ENCODE results near the gene PCYT1A. TPM values are rescaled to one million over a fixed set of nuclear protein-coding genes. Genes with fewer than 3 reads are reported as not detected.

Gene PCYT1A
- total RNA-seq, 1 experiment from 2014 or later: 96.8 TPM

DNA sequence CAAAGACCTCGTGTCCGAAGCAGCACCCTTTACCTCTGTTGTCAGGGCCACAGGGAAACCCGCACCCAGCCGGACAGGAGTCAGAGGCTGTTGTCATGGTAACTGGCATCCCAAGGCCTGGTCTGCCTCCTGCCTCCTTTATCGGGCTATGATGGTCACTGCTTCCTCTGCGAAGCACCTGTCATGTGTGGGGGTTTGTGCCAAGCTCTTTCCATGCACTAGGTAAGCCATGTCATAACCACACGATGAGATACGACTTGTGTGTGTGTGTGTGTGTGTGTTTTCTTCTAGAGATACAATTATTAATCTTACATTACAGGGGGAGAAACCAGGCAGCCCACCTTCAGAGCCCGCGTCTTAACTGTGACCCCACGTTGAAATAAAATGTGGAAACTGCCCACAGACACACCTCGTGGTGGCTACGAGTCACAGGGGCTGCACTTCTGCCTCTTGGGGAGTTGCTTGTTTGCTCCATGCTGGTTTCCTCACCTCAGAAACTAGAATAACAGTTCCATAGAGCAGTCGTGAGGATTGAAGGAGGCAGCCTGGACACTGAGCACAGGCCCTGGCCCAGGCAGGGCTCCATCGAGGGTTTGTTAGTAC lies 94.3 kb downstream of the PCYT1A start:
- Histone ChIP-seq H3K27ac (ENCODE audit: low read length) (no peak overlapping the region), H3K4me3 (ENCODE audit: low read depth in 2 of 2, low read length in 2 of 2) (no peak overlapping the region), H3K4me1 (ENCODE audit: control insufficient read depth, insufficient read depth, low read length) (peaks cover 11% of the 10 kb centered on the region; the same call in 1 of the 2 replicates), H3K27me3 (ENCODE audit: control insufficient read depth, insufficient read depth, low read length) (no peaks in the 10 kb centered on the region), H3K9me3 (ENCODE audit: control insufficient read depth, insufficient read depth, low read depth, low read length) (no peaks in the 10 kb centered on the region), H3K36me3 (ENCODE audit: control insufficient read depth, insufficient read depth, low read length) (no peaks in the 10 kb centered on the region)
- POLR2A ChIA-PET: no interaction called here
- TF ChIP-seq SIN3A (IDR thresholded peaks at IDR 0.05; ENCODE audit: borderline replicate concordance, insufficient read depth, low read depth, low read length) (no peak), POLR2AphosphoS5 (IDR thresholded peaks at IDR 0.05; ENCODE audit: low read depth, low read length) (no peak), TCF7L2 (IDR thresholded peaks at IDR 0.05; ENCODE audit: low read depth, low read length) (no peak)
- TF ChIP-seq, protein P1, sequence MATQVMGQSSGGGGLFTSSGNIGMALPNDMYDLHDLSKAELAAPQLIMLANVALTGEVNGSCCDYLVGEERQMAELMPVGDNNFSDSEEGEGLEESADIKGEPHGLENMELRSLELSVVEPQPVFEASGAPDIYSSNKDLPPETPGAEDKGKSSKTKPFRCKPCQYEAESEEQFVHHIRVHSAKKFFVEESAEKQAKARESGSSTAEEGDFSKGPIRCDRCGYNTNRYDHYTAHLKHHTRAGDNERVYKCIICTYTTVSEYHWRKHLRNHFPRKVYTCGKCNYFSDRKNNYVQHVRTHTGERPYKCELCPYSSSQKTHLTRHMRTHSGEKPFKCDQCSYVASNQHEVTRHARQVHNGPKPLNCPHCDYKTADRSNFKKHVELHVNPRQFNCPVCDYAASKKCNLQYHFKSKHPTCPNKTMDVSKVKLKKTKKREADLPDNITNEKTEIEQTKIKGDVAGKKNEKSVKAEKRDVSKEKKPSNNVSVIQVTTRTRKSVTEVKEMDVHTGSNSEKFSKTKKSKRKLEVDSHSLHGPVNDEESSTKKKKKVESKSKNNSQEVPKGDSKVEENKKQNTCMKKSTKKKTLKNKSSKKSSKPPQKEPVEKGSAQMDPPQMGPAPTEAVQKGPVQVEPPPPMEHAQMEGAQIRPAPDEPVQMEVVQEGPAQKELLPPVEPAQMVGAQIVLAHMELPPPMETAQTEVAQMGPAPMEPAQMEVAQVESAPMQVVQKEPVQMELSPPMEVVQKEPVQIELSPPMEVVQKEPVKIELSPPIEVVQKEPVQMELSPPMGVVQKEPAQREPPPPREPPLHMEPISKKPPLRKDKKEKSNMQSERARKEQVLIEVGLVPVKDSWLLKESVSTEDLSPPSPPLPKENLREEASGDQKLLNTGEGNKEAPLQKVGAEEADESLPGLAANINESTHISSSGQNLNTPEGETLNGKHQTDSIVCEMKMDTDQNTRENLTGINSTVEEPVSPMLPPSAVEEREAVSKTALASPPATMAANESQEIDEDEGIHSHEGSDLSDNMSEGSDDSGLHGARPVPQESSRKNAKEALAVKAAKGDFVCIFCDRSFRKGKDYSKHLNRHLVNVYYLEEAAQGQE (IDR thresholded peaks at IDR 0.05; ENCODE audit: insufficient read depth in 1 of 2, low read depth in 2 of 2, low read length in 1 of 2): no peak
- TF ChIP-seq, protein P2, sequence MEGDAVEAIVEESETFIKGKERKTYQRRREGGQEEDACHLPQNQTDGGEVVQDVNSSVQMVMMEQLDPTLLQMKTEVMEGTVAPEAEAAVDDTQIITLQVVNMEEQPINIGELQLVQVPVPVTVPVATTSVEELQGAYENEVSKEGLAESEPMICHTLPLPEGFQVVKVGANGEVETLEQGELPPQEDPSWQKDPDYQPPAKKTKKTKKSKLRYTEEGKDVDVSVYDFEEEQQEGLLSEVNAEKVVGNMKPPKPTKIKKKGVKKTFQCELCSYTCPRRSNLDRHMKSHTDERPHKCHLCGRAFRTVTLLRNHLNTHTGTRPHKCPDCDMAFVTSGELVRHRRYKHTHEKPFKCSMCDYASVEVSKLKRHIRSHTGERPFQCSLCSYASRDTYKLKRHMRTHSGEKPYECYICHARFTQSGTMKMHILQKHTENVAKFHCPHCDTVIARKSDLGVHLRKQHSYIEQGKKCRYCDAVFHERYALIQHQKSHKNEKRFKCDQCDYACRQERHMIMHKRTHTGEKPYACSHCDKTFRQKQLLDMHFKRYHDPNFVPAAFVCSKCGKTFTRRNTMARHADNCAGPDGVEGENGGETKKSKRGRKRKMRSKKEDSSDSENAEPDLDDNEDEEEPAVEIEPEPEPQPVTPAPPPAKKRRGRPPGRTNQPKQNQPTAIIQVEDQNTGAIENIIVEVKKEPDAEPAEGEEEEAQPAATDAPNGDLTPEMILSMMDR (IDR thresholded peaks at IDR 0.05): no peak
- no peak for DNase-seq (ENCODE audit: low read depth, low spot score)
- 0 out of 2 replicates have a peak, but pooled peaks have one; percentile 2 for ATAC-seq
- BruUV-seq (replicated peaks): no TSS peak
- intact Hi-C loops (cut with micrococcal nuclease; ENCODE audit: unreplicated experiment) (no loop called here), in situ Hi-C loops (cut with HindIII; ENCODE audit: low pct_unique_long_range_greater_than_20kb, low sequenced_read_pairs) (loop anchor here (25.0 kb wide), 1 partner anchor 106 kb away; the partner anchor contains the start of gene TFRC)
- CTCF ChIA-PET: no interaction called here

- DNase-seq (ENCODE audit: low read depth, low spot score): no peak
- Histone ChIP-seq H3K9me3 (ENCODE audit: control insufficient read depth, insufficient read depth, low read depth, low read length) (no peaks in the 10 kb centered on the region), H3K36me3 (ENCODE audit: control insufficient read depth, insufficient read depth, low read length) (no peaks in the 10 kb centered on the region), H3K27ac (ENCODE audit: low read length) (no peak overlapping the region), H3K27me3 (ENCODE audit: control insufficient read depth, insufficient read depth, low read length) (no peaks in the 10 kb centered on the region), H3K4me1 (ENCODE audit: control insufficient read depth, insufficient read depth, low read length) (peaks cover 11% of the 10 kb centered on the region; the same call in 1 of the 2 replicates), H3K4me3 (ENCODE audit: low read depth in 2 of 2, low read length in 2 of 2) (no peak overlapping the region)
- in situ Hi-C loops (cut with HindIII; ENCODE audit: low pct_unique_long_range_greater_than_20kb, low sequenced_read_pairs) (loop anchor here (25.0 kb wide), 1 partner anchor 105 kb away; the partner anchor contains the start of gene TFRC), intact Hi-C loops (cut with micrococcal nuclease; ENCODE audit: unreplicated experiment) (no loop called here)
- ChIA-PET CTCF (no interaction called here), POLR2A (no interaction called here)
- TF ChIP-seq, protein P2 (IDR thresholded peaks at IDR 0.05): no peak
- TF ChIP-seq POLR2AphosphoS5 (IDR thresholded peaks at IDR 0.05; ENCODE audit: low read depth, low read length): no peak
- TF ChIP-seq, protein P1 (IDR thresholded peaks at IDR 0.05; ENCODE audit: insufficient read depth in 1 of 2, low read depth in 2 of 2, low read length in 1 of 2): no peak
- no peak for TF ChIP-seq SIN3A (IDR thresholded peaks at IDR 0.05; ENCODE audit: borderline replicate concordance, insufficient read depth, low read depth, low read length)
- no peak for TF ChIP-seq TCF7L2 (IDR thresholded peaks at IDR 0.05; ENCODE audit: low read depth, low read length)
- no peak for ATAC-seq
- BruUV-seq (replicated peaks): no TSS peak
Measured at GRCh38 chr3:196192524-196193051, 94.9 kb downstream of the PCYT1A start.
